Measurements from ENCODE around the gene FBXW10B. TPM values are rescaled to one million over a fixed set of nuclear protein-coding genes. Genes with fewer than 3 reads are reported as not detected.
"Not testable (repeated sequence)": the region's sequence is repeated elsewhere in the genome, so short reads cannot be mapped to it uniquely, and the experiment has no call there.

Gene FBXW10B
- polyA plus RNA-seq, 1 donor from 2014 or later = 0.51 TPM

- no peaks in the 10 kb centered on the region for H3F3A ChIP-seq (ENCODE audit: insufficient read depth, low read length, poor library complexity, severe bottlenecking)
- no peak overlapping the region for H3K27ac ChIP-seq (ENCODE audit: low read length)
- H2AFZ ChIP-seq (ENCODE audit: low read depth, low read length) = no peak overlapping the region
- no peaks in the 10 kb centered on the region for H3K79me2 ChIP-seq (replicated peaks; ENCODE audit: insufficient read depth, low read length)
- H3K36me3 ChIP-seq (ENCODE audit: insufficient read depth, low read length) = no peaks in the 10 kb centered on the region
- no peak overlapping the region for H3K9ac ChIP-seq (ENCODE audit: low read length)
- no peaks in the 10 kb centered on the region for H3K27me3 ChIP-seq (ENCODE audit: insufficient read depth, low read depth, low read length)
- H3K9me2 ChIP-seq (ENCODE audit: insufficient read depth, low read length) = no peaks in the 10 kb centered on the region
- H3K4me2 ChIP-seq (ENCODE audit: low read length) = no peak overlapping the region
- no peak for TF ChIP-seq TAF1 (IDR thresholded peaks at IDR 0.05; ENCODE audit: low read depth)
- no peak for TF ChIP-seq MXI1 (conservative IDR thresholded peaks at IDR 0.05; ENCODE audit: poor library complexity, severe bottlenecking)
- no peak for TF ChIP-seq RAD21 (conservative IDR thresholded peaks at IDR 0.05)
- no peak for TF ChIP-seq SMC3 (conservative IDR thresholded peaks at IDR 0.05; ENCODE audit: poor library complexity)
- TF ChIP-seq POLR2AphosphoS5 (IDR thresholded peaks at IDR 0.05) = no peak
- TF ChIP-seq EP300 (conservative IDR thresholded peaks at IDR 0.05; ENCODE audit: poor library complexity, severe bottlenecking) = no peak
- TF ChIP-seq CTCF (IDR thresholded peaks at IDR 0.05; ENCODE audit: poor library complexity, severe bottlenecking) = no peak
- no peak for TF ChIP-seq EZH2 (IDR thresholded peaks at IDR 0.05; ENCODE audit: borderline replicate concordance, insufficient read depth, low read length, poor library complexity, severe bottlenecking)
- TF ChIP-seq REST (IDR thresholded peaks at IDR 0.05; ENCODE audit: borderline replicate concordance) = no peak
- no peaks in the 10 kb centered on the region for H3K9me3 ChIP-seq (ENCODE audit: low read length)
- no peaks in the 10 kb centered on the region for H4K20me1 ChIP-seq (ENCODE audit: insufficient read depth)
- H3K4me3 ChIP-seq (ENCODE audit: low read length) = no peak overlapping the region
Observed at GRCh38 chr17:15648386-15648785, 28.9 kb upstream of the FBXW10B start.

- not testable (repeated sequence) for H3F3A ChIP-seq (ENCODE audit: insufficient read depth, low read length, poor library complexity, severe bottlenecking); H3K27me3 ChIP-seq (ENCODE audit: insufficient read depth, low read depth, low read length); H2AFZ ChIP-seq (ENCODE audit: low read depth, low read length); H3K4me2 ChIP-seq (ENCODE audit: low read length); H3K9ac ChIP-seq (ENCODE audit: low read length); H3K4me3 ChIP-seq (ENCODE audit: low read length); H4K20me1 ChIP-seq (ENCODE audit: insufficient read depth); H3K36me3 ChIP-seq (ENCODE audit: insufficient read depth, low read length); H3K27ac ChIP-seq (ENCODE audit: low read length); H3K9me3 ChIP-seq (ENCODE audit: low read length); H3K9me2 ChIP-seq (ENCODE audit: insufficient read depth, low read length); H3K79me2 ChIP-seq (replicated peaks; ENCODE audit: insufficient read depth, low read length)
Observed at GRCh38 chr17:15645942-15646312, 26.4 kb upstream of the FBXW10B start.

- not testable (repeated sequence) for H2AFZ ChIP-seq (ENCODE audit: low read depth, low read length); H3K79me2 ChIP-seq (replicated peaks; ENCODE audit: insufficient read depth, low read length); H3K27me3 ChIP-seq (ENCODE audit: insufficient read depth, low read depth, low read length); H3K9me3 ChIP-seq (ENCODE audit: low read length); H3F3A ChIP-seq (ENCODE audit: insufficient read depth, low read length, poor library complexity, severe bottlenecking); H4K20me1 ChIP-seq (ENCODE audit: insufficient read depth); H3K36me3 ChIP-seq (ENCODE audit: insufficient read depth, low read length); H3K4me2 ChIP-seq (ENCODE audit: low read length); H3K9ac ChIP-seq (ENCODE audit: low read length); H3K4me3 ChIP-seq (ENCODE audit: low read length); H3K27ac ChIP-seq (ENCODE audit: low read length); H3K9me2 ChIP-seq (ENCODE audit: insufficient read depth, low read length)
Observed at GRCh38 chr17:15645099-15645941, 25.8 kb upstream of the FBXW10B start.

- H3K9me2 ChIP-seq (ENCODE audit: insufficient read depth, low read length); H3K27ac ChIP-seq (ENCODE audit: low read length); H4K20me1 ChIP-seq (ENCODE audit: insufficient read depth); H3K79me2 ChIP-seq (replicated peaks; ENCODE audit: insufficient read depth, low read length); H3K36me3 ChIP-seq (ENCODE audit: insufficient read depth, low read length); H3K27me3 ChIP-seq (ENCODE audit: insufficient read depth, low read depth, low read length); H3K4me2 ChIP-seq (ENCODE audit: low read length); H3K4me3 ChIP-seq (ENCODE audit: low read length); H3F3A ChIP-seq (ENCODE audit: insufficient read depth, low read length, poor library complexity, severe bottlenecking); H3K9me3 ChIP-seq (ENCODE audit: low read length); H3K9ac ChIP-seq (ENCODE audit: low read length); H2AFZ ChIP-seq (ENCODE audit: low read depth, low read length): not testable (repeated sequence)
Observed at GRCh38 chr17:15642505-15643251, 23.2 kb upstream of the FBXW10B start.

GRCh38 chr17:15642014-15642413 lies 22.5 kb upstream of the FBXW10B start:
- H3K4me2 ChIP-seq (ENCODE audit: low read length) = not testable (repeated sequence)

More at GRCh38 chr17:15642014-15642413, 22.5 kb upstream of the FBXW10B start:
- H3K79me2 ChIP-seq (replicated peaks; ENCODE audit: insufficient read depth, low read length); H3K27ac ChIP-seq (ENCODE audit: low read length); H4K20me1 ChIP-seq (ENCODE audit: insufficient read depth); H3K9me3 ChIP-seq (ENCODE audit: low read length); H3K9me2 ChIP-seq (ENCODE audit: insufficient read depth, low read length); H2AFZ ChIP-seq (ENCODE audit: low read depth, low read length); H3K27me3 ChIP-seq (ENCODE audit: insufficient read depth, low read depth, low read length); H3K36me3 ChIP-seq (ENCODE audit: insufficient read depth, low read length); H3F3A ChIP-seq (ENCODE audit: insufficient read depth, low read length, poor library complexity, severe bottlenecking); H3K4me3 ChIP-seq (ENCODE audit: low read length); H3K9ac ChIP-seq (ENCODE audit: low read length): not testable (repeated sequence)
